HepG2 (cell line): ENCODE data around the gene PPP4R4. TPM values are rescaled to one million over a fixed set of nuclear protein-coding genes. Genes with fewer than 3 reads are reported as not detected.
"Not testable (repeated sequence)": the region's sequence is repeated elsewhere in the genome, so short reads cannot be mapped to it uniquely, and the experiment has no call there.

Experiments
- ATAC-seq: fragments of 200-7000 bp; cut with Tn5 transposase; 3 replicates; pipeline ENCODE4 v1.9.1; 2020; ENCODE audit warnings: mild to moderate bottlenecking, moderate library complexity
- BruUV-seq: library from RNA; stranded (reverse); fragments of 400-500 nt; replicated peaks from 2 replicates; lab custom pipeline; 2021; lab: Mats Ljungman, UMichigan
- CTCF ChIA-PET: fragments of 300-600 bp; formaldehyde crosslinking; extraction: SDS; loops from one replicate; lab custom pipeline; 2021; ENCODE audit warnings: low total read pairs, inconsistent platforms, low intra/inter-chr PET ratio; lab: Yijun Ruan, JAX
- POLR2A ChIA-PET: fragments of 350-600 bp; sonication (Branson Sonifier 250); formaldehyde crosslinking; loops from one replicate; lab custom pipeline; 2020; ENCODE audit warnings: antibody characterized with exemption, inconsistent platforms; lab: Yijun Ruan, JAX
- DNase-seq: peaks from one replicate; pipeline ENCODE4 v3.0.0-alpha.2; 2015; ENCODE audit warnings: low spot score
- FAIRE-seq: peaks from 3 replicates; lab custom pipeline; 2011; peaks lifted over from hg19 to GRCh38; lab: Jason Lieb, UNC
- H2AFZ ChIP-seq: one replicate; pipeline ENCODE4 v1.6.1; 2011; ENCODE audit warnings: low read length, inconsistent platforms
- H3K27ac ChIP-seq: fragments of 300-600 bp; 3 replicates; pipeline ENCODE4 v1.8.0; 2011; ENCODE audit warnings: mixed run types, mild to moderate bottlenecking, mixed read lengths, low read length, inconsistent platforms; ENCODE audit not compliant: insufficient read depth; ENCODE audit errors: extremely low read length
- H3K27me3 ChIP-seq, 2 experiments: fragments of 200-600 bp in 1 of 2; 2 replicates in 1 of 2; 3 replicates in 1 of 2; pipeline versions ENCODE4 v1.6.0 to v1.8.0; 2011; ENCODE audit warnings: low read length in 2 of 2, mild to moderate bottlenecking in 2 of 2, moderate library complexity in 2 of 2, inconsistent platforms in 1 of 2; ENCODE audit not compliant: insufficient read depth in 2 of 2, control insufficient read depth in 1 of 2
- H3K36me3 ChIP-seq, 2 experiments: fragments of 200-600 bp in 1 of 2; replicated peaks in 1 of 2; 2 replicates in 1 of 2; 3 replicates in 1 of 2; pipeline versions ENCODE4 v1.5.1 to v1.8.0; 2011; ENCODE audit warnings: low read length in 2 of 2, inconsistent platforms in 1 of 2; ENCODE audit not compliant: insufficient read depth in 2 of 2, control insufficient read depth in 1 of 2
- H3K4me1 ChIP-seq: 2 replicates; pipeline ENCODE4 v1.5.1; 2012; ENCODE audit warnings: low read length, inconsistent platforms; ENCODE audit not compliant: insufficient read depth
- H3K4me2 ChIP-seq: 2 replicates; pipeline ENCODE4 v1.6.0; 2011; ENCODE audit warnings: low read depth, low read length, inconsistent platforms
- H3K4me3 ChIP-seq, 3 experiments: fragments of 200-600 bp in 1 of 3; sonication (generic), shearing (Covaris generic) in 1 of 3; replicated peaks in 1 of 3; 2 replicates each; pipeline ENCODE4 v1.5.1; 2011 to 2016; ENCODE audit warnings: low read length in 3 of 3, inconsistent platforms in 2 of 3, low read depth in 2 of 3, mild to moderate bottlenecking in 2 of 3, control low read depth in 1 of 3, mixed read lengths in 1 of 3; ENCODE audit not compliant: insufficient read depth in 1 of 3
- H3K79me2 ChIP-seq: one replicate; pipeline ENCODE4 v1.6.1; 2011; ENCODE audit warnings: low read length, inconsistent platforms; ENCODE audit not compliant: insufficient read depth
- H3K9ac ChIP-seq: 2 replicates; pipeline ENCODE4 v1.6.0; 2011; ENCODE audit warnings: mild to moderate bottlenecking, low read depth, low read length, inconsistent platforms; ENCODE audit not compliant: insufficient read depth
- H3K9me3 ChIP-seq: 2 replicates; pipeline ENCODE4 v1.5.1; 2012; ENCODE audit warnings: mild to moderate bottlenecking, low read length
- H4K20me1 ChIP-seq: 2 replicates; pipeline ENCODE4 v1.6.0; 2011; ENCODE audit warnings: inconsistent platforms, mild to moderate bottlenecking, low read length, moderate library complexity; ENCODE audit not compliant: insufficient read depth
- CREM ChIP-seq, 2 experiments: sonication (generic) in 1 of 2; formaldehyde crosslinking in 1 of 2; IDR thresholded peaks; 2 replicates each; pipeline versions ENCODE4 v1.4.0 to v1.6.1; 2016 to 2020; ENCODE audit warnings: antibody characterized with exemption in 1 of 2, mild to moderate bottlenecking in 1 of 2, missing genetic modification reagents in 1 of 2
- ELF3 ChIP-seq: IDR thresholded peaks from 2 replicates; pipeline ENCODE4 v1.6.1; 2016; ENCODE audit warnings: missing genetic modification reagents, missing compliant biosample characterization
- GATAD2A ChIP-seq: IDR thresholded peaks from 2 replicates; pipeline ENCODE4 v1.6.1; 2016
- HMG20A ChIP-seq: IDR thresholded peaks from 2 replicates; pipeline ENCODE4 v1.6.1; 2016; ENCODE audit warnings: borderline replicate concordance
- HOXA3 ChIP-seq: sonication (generic); formaldehyde crosslinking; IDR thresholded peaks from 2 replicates; pipeline ENCODE4 v1.5.0; 2020; ENCODE audit warnings: missing genetic modification reagents
- MLX ChIP-seq: IDR thresholded peaks from 2 replicates; pipeline ENCODE4 v1.6.1; 2016
- PITX1 ChIP-seq: sonication (generic); formaldehyde crosslinking; IDR thresholded peaks from 2 replicates; pipeline ENCODE4 v1.5.1; 2020; ENCODE audit warnings: mild to moderate bottlenecking, missing genetic modification reagents
- RXRB ChIP-seq: IDR thresholded peaks from 2 replicates; pipeline ENCODE4 v1.6.1; 2016; ENCODE audit warnings: borderline replicate concordance, missing genetic modification reagents, missing compliant biosample characterization
- SP5 ChIP-seq: IDR thresholded peaks from 2 replicates; pipeline ENCODE4 v1.6.1; 2016; ENCODE audit warnings: low read depth, borderline replicate concordance
- XRCC5 ChIP-seq: fragments of 200-400 bp; formaldehyde crosslinking; optimal IDR thresholded peaks from 2 replicates; pipeline ENCODE3; 2017; ENCODE audit warnings: mild to moderate bottlenecking, low read length
- ZBTB4 ChIP-seq: sonication (generic); formaldehyde crosslinking; IDR thresholded peaks from 2 replicates; pipeline ENCODE4 v1.4.0; 2020; ENCODE audit warnings: missing genetic modification reagents, mild to moderate bottlenecking, borderline replicate concordance
- WGBS: methylation state at CpG from one replicate; pipeline ENCODE4 v1.1.6; 2017; ENCODE audit warnings: low lambda C conversion rate; 5-methylcytosine and 5-hydroxymethylcytosine counted together
- in situ Hi-C: cut with HindIII; loops from 2 replicates; pipeline ENCODE4 v1.10.0; 2017; ENCODE audit warnings: low pct_unique_long_range_greater_than_20kb; ENCODE audit not compliant: extremely low pct_ligation_motif_present
- intact Hi-C: fragments of 100-400 bp; cut with micrococcal nuclease; formaldehyde crosslinking; loops from one replicate; pipeline ENCODE4 v1.10.0; 2022; ENCODE audit not compliant: unreplicated experiment
- polyA plus RNA-seq, 8 experiments: library from polyadenylated mRNA; depleted of rRNA in 3 of 8; stranded (reverse) in 7 of 8; unstranded in 1 of 8; fragments of >200 nt; fragmentation: Illumina TruSeq in 4 of 8; extraction: Trizol in 4 of 8; gene quantifications; 2 replicates each; pipeline versions ENCODE4 v1.2.1 to v1.2.3, GENCODE V29; 2011 to 2016; ENCODE audit warnings: low read depth in 4 of 8, missing spikeins in 1 of 8, mixed read lengths in 1 of 8; ENCODE audit not compliant: insufficient read depth in 1 of 8
- total RNA-seq, 5 experiments: library from RNA; depleted of rRNA; stranded (reverse); fragments of >200 nt; fragmentation: Illumina TruSeq; extraction: Trizol; gene quantifications; 2 replicates each; pipeline ENCODE4 v1.2.3, GENCODE V29; 2016; ENCODE audit warnings: low read depth in 1 of 5
- TF ChIP-seq, protein P1 (sequence below): sonication (generic); formaldehyde crosslinking; IDR thresholded peaks from 2 replicates; pipeline ENCODE4 v1.4.0; 2020; ENCODE audit warnings: mild to moderate bottlenecking, missing genetic modification reagents, borderline replicate concordance
- TF ChIP-seq, protein P2 (sequence below): IDR thresholded peaks from 2 replicates; pipeline ENCODE4 v1.6.1; 2012; ENCODE audit warnings: inconsistent platforms

PPP4R4 gene
- total and polyA plus RNA-seq, 2 of the 13 experiments (the other 11 are each of a cell fraction or from before 2014, with no cell fraction given), result 9.5 to 19.8 TPM

DNA sequence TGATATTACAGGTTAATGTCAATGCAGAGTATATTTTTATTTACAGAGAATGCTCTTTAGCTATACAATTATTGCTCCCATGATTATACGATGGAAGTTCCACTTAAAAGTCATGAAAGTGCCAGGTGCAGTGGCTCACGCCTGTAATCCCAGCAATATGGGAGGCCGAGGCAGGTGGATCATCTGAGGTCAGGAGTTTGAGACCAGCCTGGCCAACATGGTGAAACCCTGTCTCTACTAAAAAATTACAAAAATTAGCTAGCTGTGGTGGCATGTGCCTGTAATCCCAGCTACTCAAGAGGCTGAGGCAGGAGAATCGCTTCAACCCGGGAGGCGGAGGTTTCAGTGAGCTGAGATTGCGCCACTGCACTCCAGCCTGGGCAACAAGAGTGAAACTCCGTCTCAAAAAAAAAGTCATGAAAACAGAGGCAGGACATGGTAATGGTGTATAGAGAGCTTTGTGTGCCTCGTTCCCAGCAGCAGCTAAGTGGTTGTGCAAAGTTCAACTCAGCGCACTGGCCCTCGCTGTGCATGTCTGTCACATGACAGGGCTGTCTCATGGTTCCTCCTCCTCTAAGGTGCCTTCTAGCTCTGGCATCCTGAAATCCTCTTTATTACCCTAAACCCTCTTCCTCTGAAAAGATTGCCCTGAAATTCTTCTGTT, 102.9 kb downstream of the PPP4R4 start:
- CTCF ChIA-PET; H4K20me1 ChIP-seq; H3K79me2 ChIP-seq; H3K27me3 ChIP-seq; H3K36me3 ChIP-seq; H2AFZ ChIP-seq; in situ Hi-C loops; H3K9me3 ChIP-seq; TF ChIP-seq CREM (CRISPR knock-in tag; IDR thresholded peaks at IDR 0.05): not testable (repeated sequence)
- ATAC-seq, result peak; percentile 100
- Histone ChIP-seq H3K4me3 (peak overlapping the region in 1 of 3 experiments; percentile 43; a peak in 1 of 6 replicates), H3K27ac (peak overlapping the region; percentile 82), H3K4me2 (peak overlapping the region; percentile 70), H3K4me1 (peaks cover 21% of the 10 kb centered on the region), H3K9ac (peak overlapping the region; percentile 53)
- FAIRE-seq, result peak; percentile 99
- POLR2A ChIA-PET, result interaction anchor here (0.5 to 4.9 kb wide), 12 partner anchors 8 to 251 kb away, joined by 3 to 122 read pairs (median 4); partner anchors contain the start of genes OTUB2, PPP4R4, SERPINA10 and SERPINA6
- WGBS, result 20% methylated on average over 10 of the region's 11 CpGs
- peak; percentile 96 for DNase-seq
- intact Hi-C loops, result loop anchor here (1.0 kb wide), 1 partner anchor 16 kb away; the partner anchor contains the start of gene SERPINA10
- BruUV-seq, result TSS peak; percentile 78
- TF ChIP-seq XRCC5 (peak; percentile 69), HOXA3 (CRISPR knock-in tag) (peak; percentile 89), ZBTB4 (CRISPR knock-in tag) (peak; percentile 79; the same call in 1 of the 2 replicates), PITX1 (CRISPR knock-in tag) (peak; percentile 80), HMG20A (peak; percentile 71; the same call in 1 of the 2 replicates), ELF3 (CRISPR knock-in tag) (peak; percentile 67; the same call in 1 of the 2 replicates), RXRB (CRISPR knock-in tag) (peak; percentile 69), GATAD2A (CRISPR knock-in tag) (peak; percentile 93), CREM (IDR thresholded peaks at IDR 0.05) (peak; percentile 35; the same call in 1 of the 2 replicates), MLX (peak; percentile 98), SP5 (peak; percentile 47; the same call in 1 of the 2 replicates)
- TF ChIP-seq, protein P1, sequence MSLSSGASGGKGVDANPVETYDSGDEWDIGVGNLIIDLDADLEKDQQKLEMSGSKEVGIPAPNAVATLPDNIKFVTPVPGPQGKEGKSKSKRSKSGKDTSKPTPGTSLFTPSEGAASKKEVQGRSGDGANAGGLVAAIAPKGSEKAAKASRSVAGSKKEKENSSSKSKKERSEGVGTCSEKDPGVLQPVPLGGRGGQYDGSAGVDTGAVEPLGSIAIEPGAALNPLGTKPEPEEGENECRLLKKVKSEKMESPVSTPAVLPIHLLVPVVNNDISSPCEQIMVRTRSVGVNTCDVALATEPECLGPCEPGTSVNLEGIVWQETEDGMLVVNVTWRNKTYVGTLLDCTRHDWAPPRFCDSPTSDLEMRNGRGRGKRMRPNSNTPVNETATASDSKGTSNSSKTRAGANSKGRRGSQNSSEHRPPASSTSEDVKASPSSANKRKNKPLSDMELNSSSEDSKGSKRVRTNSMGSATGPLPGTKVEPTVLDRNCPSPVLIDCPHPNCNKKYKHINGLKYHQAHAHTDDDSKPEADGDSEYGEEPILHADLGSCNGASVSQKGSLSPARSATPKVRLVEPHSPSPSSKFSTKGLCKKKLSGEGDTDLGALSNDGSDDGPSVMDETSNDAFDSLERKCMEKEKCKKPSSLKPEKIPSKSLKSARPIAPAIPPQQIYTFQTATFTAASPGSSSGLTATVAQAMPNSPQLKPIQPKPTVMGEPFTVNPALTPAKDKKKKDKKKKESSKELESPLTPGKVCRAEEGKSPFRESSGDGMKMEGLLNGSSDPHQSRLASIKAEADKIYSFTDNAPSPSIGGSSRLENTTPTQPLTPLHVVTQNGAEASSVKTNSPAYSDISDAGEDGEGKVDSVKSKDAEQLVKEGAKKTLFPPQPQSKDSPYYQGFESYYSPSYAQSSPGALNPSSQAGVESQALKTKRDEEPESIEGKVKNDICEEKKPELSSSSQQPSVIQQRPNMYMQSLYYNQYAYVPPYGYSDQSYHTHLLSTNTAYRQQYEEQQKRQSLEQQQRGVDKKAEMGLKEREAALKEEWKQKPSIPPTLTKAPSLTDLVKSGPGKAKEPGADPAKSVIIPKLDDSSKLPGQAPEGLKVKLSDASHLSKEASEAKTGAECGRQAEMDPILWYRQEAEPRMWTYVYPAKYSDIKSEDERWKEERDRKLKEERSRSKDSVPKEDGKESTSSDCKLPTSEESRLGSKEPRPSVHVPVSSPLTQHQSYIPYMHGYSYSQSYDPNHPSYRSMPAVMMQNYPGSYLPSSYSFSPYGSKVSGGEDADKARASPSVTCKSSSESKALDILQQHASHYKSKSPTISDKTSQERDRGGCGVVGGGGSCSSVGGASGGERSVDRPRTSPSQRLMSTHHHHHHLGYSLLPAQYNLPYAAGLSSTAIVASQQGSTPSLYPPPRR (CRISPR knock-in tag), result peak; percentile 49; the same call in 1 of the 2 replicates
- TF ChIP-seq, protein P2, sequence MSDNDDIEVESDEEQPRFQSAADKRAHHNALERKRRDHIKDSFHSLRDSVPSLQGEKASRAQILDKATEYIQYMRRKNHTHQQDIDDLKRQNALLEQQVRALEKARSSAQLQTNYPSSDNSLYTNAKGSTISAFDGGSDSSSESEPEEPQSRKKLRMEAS, result peak; percentile 87
